SK-N-SH treated with all-trans-retinoic acid at 6 μM for 48 hours (cell line): ENCODE results near the gene CCDC85C.

ENCODE experiments used
- BACH2 ChIP-seq: fragments of 250-450 bp; sonication (Bioruptor Pico); IDR thresholded peaks from 2 replicates; pipeline ENCODE4 v1.9.0; 2021; ENCODE audit warnings: mild to moderate bottlenecking, borderline replicate concordance
- CREB5 ChIP-seq: fragments of 250-450 bp; sonication (Bioruptor Pico); IDR thresholded peaks from 2 replicates; pipeline ENCODE4 v1.5.1; 2020; ENCODE audit warnings: low read depth, mild to moderate bottlenecking, moderate library complexity
- CSDC2 ChIP-seq: fragments of 250-450 bp; sonication (Bioruptor Pico); IDR thresholded peaks from 2 replicates; pipeline ENCODE4 v1.5.0; 2020; ENCODE audit warnings: mild to moderate bottlenecking, moderate library complexity
- ISL1 ChIP-seq: fragments of 250-450 bp; sonication (Bioruptor Pico); IDR thresholded peaks from 2 replicates; pipeline ENCODE4 v2.1.2; 2022; ENCODE audit warnings: mild to moderate bottlenecking, moderate library complexity
- PATZ1 ChIP-seq: fragments of 250-450 bp; sonication (Bioruptor Pico); IDR thresholded peaks from 2 replicates; pipeline ENCODE4 v1.8.0; 2020; ENCODE audit warnings: mild to moderate bottlenecking, moderate library complexity, borderline replicate concordance
- SNAI2 ChIP-seq: fragments of 250-450 bp; sonication (Bioruptor Pico); IDR thresholded peaks from 2 replicates; pipeline ENCODE4 v1.5.0; 2020; ENCODE audit warnings: mild to moderate bottlenecking, moderate library complexity
- ZC3H10 ChIP-seq: fragments of 250-450 bp; sonication (Bioruptor Pico); IDR thresholded peaks from 2 replicates; pipeline ENCODE4 v1.5.1; 2021; ENCODE audit warnings: mild to moderate bottlenecking, moderate library complexity
- ZFP3 ChIP-seq: fragments of 250-450 bp; sonication (Bioruptor Pico); IDR thresholded peaks from 2 replicates; pipeline ENCODE4 v1.5.0; 2020; ENCODE audit warnings: mild to moderate bottlenecking, moderate library complexity
- ZFP30 ChIP-seq: fragments of 450-650 bp; formaldehyde crosslinking; IDR thresholded peaks from 2 replicates; pipeline ENCODE4 v1.5.0; 2022; ENCODE audit warnings: mild to moderate bottlenecking, moderate library complexity

GRCh38 chr14:99512571-99513182 lies 91.3 kb downstream of the CCDC85C start:
- TF ChIP-seq CSDC2 (CRISPR knock-in tag) (no peak), ZFP3 (CRISPR knock-in tag) (no peak), CREB5 (CRISPR knock-in tag) (no peak), ISL1 (CRISPR knock-in tag) (no peak), ZC3H10 (CRISPR knock-in tag) (no peak), PATZ1 (CRISPR knock-in tag) (no peak), SNAI2 (CRISPR knock-in tag) (no peak), BACH2 (CRISPR knock-in tag) (no peak), ZFP30 (no peak)
